SJSA1 (cell line): ENCODE measurements around the gene PARVG. TPM values are rescaled to one million over a fixed set of nuclear protein-coding genes. Genes with fewer than 3 reads are reported as not detected.

Source experiments
- DNase-seq, 2 experiments: peaks; one replicate each; pipeline ENCODE4 v3.0.0-alpha.2; 2015 to 2020; ENCODE audit warnings: low spot score in 2 of 2, low read depth in 1 of 2
- H3K27ac ChIP-seq: fragments of 250-450 bp; sonication (Bioruptor Pico); 2 replicates; pipeline ENCODE4 v1.5.1; 2020; ENCODE audit warnings: mild to moderate bottlenecking, moderate library complexity
- H3K27me3 ChIP-seq: fragments of 250-450 bp; sonication (Bioruptor Pico); replicated peaks from 2 replicates; pipeline ENCODE4 v1.5.1; 2020; ENCODE audit warnings: mild to moderate bottlenecking, moderate library complexity
- H3K36me3 ChIP-seq: fragments of 250-450 bp; sonication (Bioruptor Pico); 2 replicates; pipeline ENCODE4 v1.5.1; 2020; ENCODE audit warnings: mild to moderate bottlenecking
- H3K4me1 ChIP-seq: fragments of 250-450 bp; sonication (Bioruptor Pico); replicated peaks from 2 replicates; pipeline ENCODE4 v1.6.1; 2021; ENCODE audit warnings: mild to moderate bottlenecking
- H3K4me3 ChIP-seq: fragments of 250-450 bp; sonication (Bioruptor Pico); 2 replicates; pipeline ENCODE4 v1.5.1; 2020; ENCODE audit warnings: mild to moderate bottlenecking
- H3K9me3 ChIP-seq: fragments of 250-450 bp; sonication (Bioruptor Pico); replicated peaks from 2 replicates; pipeline ENCODE4 v1.5.1; 2020; ENCODE audit warnings: mild to moderate bottlenecking
- total RNA-seq: library from RNA; depleted of rRNA; stranded (reverse); fragments of >200 nt; shearing (Covaris generic); gene quantifications from 2 replicates; pipeline ENCODE4 v1.2.3, GENCODE V29; 2014

The PARVG gene
- total RNA-seq, 1 experiment from 2014 or later, result not detected

DNA sequence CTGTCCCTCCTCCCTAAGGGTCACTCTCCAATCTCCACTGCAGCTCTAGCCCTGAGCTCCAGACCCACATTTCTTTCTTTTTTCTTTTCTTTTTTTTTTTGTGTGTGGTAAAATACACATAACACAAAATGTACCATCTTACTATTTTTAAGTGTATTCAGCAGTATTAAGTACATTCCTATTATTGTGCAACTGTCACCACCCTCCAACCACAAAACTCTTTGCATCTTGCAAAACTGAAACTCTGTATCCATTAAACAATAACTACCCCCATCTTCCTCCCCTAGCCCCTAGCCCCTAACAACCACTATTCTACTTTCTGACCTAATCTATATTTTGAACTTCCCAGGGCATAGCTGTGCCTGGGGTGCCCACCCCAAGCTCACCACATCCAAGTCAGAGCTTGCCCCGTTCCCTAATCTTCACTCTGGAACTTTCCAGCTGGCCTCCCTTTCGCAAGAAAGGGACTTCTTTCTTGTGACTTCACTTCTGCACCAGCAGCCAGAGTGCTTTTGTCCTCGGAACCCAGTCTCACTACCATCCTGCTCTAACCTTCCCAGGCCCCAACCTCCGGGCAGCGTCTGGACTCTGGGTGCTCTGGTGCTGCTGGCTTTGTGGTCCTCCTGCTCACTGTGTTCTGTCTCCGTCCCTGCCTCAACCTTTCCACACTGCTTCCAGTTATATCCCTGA is 30.7 kb downstream of the PARVG start:
- Histone ChIP-seq H3K9me3 (0 out of 2 replicates have a peak, but pooled peaks cover 3% of the 10 kb centered on the region), H3K27me3 (no peaks in the 10 kb centered on the region), H3K36me3 (no peaks in the 10 kb centered on the region), H3K27ac (no peak overlapping the region), H3K4me3 (no peak overlapping the region), H3K4me1 (no peaks in the 10 kb centered on the region)
- DNase-seq, result peak in 1 of 2 experiments; percentile 24

DNA sequence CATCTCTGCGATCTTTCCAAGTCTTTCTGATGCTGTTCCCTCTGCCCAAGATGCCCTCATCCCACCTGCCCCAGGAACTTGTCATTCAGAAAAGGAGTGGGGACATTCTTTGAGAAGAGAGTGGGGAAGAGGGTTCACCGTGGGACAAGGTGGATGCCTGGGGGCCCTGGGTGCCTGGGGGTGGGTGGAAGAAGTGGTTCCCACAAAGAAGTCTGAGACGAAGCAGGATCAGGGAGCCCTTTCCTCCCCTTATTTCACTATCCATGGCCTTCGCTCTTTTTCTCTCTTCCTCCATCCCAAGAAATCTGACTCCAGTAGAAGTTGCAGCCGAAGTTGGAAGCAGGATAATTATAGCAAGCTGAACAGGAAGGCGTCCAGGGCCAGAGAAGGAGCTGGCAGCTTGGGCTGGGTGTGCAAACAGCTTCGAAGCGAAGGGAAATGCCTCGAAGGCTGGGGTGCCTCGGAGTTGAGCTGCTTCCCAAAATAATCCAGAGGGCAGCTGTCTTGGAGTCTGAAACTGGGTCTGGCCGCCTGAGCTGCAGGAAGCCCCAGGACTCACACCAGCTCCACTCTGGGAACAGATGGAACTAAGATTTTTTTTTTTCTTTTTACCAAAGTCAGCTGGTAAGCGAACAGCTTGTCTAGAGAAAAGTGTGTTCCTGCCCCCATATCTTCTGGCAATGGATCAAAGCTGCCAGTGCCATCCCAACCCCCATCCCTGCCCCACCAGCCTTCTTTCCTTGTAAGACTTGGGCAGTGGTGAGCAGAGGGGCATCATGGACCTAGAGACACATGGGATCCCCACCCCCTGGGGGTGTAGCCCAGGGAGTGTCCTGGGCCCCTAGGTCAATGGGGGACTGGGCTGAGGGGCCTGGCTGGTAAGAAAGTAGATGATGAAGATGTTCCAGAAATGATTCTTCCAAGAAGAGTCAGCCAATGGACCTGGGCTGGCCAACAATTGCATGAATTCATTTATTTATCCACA is 31.5 kb downstream of the PARVG start:
- DNase-seq, result peak in 1 of 2 experiments; percentile 33
- no peak overlapping the region for H3K4me3 ChIP-seq
- no peak overlapping the region for H3K27ac ChIP-seq
- no peaks in the 10 kb centered on the region for H3K4me1 ChIP-seq
- H3K36me3 ChIP-seq, result no peaks in the 10 kb centered on the region
- H3K9me3 ChIP-seq, result 0 out of 2 replicates have a peak, but pooled peaks cover 3% of the 10 kb centered on the region
- H3K27me3 ChIP-seq, result no peaks in the 10 kb centered on the region

DNA sequence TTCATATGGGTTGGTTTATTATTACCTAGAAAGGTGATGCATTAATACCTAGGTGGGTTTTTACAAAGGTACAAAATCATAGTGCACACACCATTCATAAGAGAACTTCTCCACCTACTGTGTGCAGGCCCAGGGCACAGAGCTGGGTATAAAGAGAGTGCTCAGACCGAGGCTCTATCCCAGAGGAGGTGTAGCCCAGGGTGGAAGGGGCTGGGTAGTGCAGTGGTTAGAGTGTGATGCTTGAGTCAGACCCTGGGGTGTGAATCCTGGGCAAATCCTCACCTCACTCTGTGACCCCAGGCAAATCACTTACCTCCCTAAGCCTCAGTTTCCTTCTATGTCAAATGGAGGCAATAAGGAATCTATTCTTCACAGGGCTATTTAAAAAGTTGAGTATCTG is 32.2 kb downstream of the PARVG start:
- Histone ChIP-seq H3K4me3 (no peak overlapping the region), H3K4me1 (no peaks in the 10 kb centered on the region), H3K36me3 (no peaks in the 10 kb centered on the region), H3K27ac (no peak overlapping the region), H3K27me3 (no peaks in the 10 kb centered on the region), H3K9me3 (0 out of 2 replicates have a peak, but pooled peaks cover 3% of the 10 kb centered on the region)
- peak in 1 of 2 experiments; percentile 25 for DNase-seq

DNA sequence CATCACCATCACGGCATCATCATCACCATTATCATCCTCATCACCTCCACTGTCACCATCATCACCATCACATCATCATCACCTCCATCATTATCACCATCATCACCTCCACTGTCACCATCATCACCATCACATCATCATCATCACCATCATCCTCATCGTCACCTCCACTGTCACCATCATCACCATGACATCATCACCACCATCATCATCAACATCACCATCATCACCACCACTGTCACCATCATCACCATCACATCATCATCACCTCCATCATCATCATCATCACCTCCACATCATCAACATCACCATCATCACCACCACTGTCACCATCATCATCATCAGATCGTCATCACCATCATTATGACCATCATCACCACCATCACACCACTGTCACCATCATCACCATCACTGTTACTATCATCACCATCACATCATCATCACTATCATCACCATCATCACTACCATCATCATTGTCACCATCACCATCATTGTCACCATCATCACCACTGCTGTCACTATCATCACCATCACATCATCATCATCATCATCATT is 32.8 kb downstream of the PARVG start:
- no peak for DNase-seq
- H3K36me3 ChIP-seq, result no peaks in the 10 kb centered on the region
- H3K27ac ChIP-seq, result no peak overlapping the region
- H3K4me3 ChIP-seq, result no peak overlapping the region
- H3K27me3 ChIP-seq, result no peaks in the 10 kb centered on the region
- no peaks in the 10 kb centered on the region for H3K4me1 ChIP-seq
- 0 out of 2 replicates have a peak, but pooled peaks cover 3% of the 10 kb centered on the region for H3K9me3 ChIP-seq

DNA sequence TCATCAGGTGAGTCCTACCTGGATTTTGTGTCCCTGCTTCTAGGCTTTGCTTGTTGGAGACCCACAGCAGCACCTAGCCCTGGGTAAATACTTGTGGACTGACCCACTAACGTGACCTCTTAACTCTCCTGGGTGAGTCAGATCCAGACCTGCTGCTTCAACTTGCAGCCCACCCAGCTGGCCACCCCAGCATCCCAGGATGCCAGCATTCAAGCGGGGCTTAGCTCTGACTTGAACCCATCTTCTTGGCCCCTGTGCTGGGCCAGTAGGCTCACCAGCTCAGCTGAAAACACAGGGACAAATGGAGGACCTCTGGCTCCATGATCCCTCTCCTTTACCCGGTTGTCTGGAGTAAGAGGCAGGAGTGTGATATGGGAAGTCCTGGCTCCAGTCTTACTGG is 33.5 kb downstream of the PARVG start:
- Histone ChIP-seq H3K9me3 (0 out of 2 replicates have a peak, but pooled peaks cover 3% of the 10 kb centered on the region), H3K27me3 (no peaks in the 10 kb centered on the region), H3K4me3 (no peak overlapping the region), H3K36me3 (no peaks in the 10 kb centered on the region), H3K27ac (no peak overlapping the region), H3K4me1 (no peaks in the 10 kb centered on the region)
- DNase-seq, result peak in 1 of 2 experiments; percentile 20

DNA sequence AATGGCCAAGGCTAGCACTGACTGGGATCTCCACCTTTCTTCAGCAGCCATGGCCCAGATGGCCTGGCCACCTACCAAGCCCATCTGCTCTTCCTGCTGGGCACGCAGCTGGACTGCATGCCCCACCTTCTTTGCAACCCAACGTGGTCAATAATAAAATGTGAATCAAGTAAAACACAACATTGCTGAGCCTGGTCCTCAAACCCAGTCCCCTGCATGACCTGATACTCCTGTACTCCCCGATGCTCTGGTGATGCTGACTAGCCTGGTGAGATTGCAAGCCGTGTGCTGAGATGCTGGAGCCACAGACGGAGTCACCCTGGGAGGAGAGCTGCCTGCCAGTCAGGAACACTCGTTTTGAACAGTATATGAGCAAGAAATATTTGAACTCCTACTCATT is 34.0 kb downstream of the PARVG start:
- H3K4me1 ChIP-seq, result no peaks in the 10 kb centered on the region
- H3K4me3 ChIP-seq, result no peak overlapping the region
- H3K36me3 ChIP-seq, result no peaks in the 10 kb centered on the region
- DNase-seq, result peak in 1 of 2 experiments; percentile 12
- 0 out of 2 replicates have a peak, but pooled peaks cover 3% of the 10 kb centered on the region for H3K9me3 ChIP-seq
- no peak overlapping the region for H3K27ac ChIP-seq
- no peaks in the 10 kb centered on the region for H3K27me3 ChIP-seq

DNA sequence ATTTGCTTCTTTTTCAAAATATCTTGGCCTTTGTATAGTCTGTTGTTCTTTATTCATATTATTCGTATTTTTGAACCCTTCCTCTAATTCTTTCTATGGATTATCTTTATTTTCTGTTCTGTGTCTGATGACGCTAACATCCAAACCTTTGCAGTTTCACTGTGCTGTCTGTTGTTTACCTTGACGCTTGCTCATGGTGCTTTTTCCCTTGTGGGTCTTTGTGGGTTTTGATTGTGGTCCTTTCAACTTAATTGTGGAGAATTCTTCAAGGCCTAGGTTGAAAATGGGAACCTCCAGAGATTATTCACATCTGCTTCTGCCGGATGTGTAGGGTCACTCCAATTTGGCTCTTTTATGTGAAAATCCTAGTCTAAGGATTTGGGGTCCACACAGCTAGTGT is 34.6 kb downstream of the PARVG start:
- H3K4me1 ChIP-seq, result no peaks in the 10 kb centered on the region
- no peak overlapping the region for H3K4me3 ChIP-seq
- H3K27ac ChIP-seq, result no peak overlapping the region
- H3K27me3 ChIP-seq, result no peaks in the 10 kb centered on the region
- no peak for DNase-seq
- 0 out of 2 replicates have a peak, but pooled peaks cover 3% of the 10 kb centered on the region for H3K9me3 ChIP-seq
- no peaks in the 10 kb centered on the region for H3K36me3 ChIP-seq

DNA sequence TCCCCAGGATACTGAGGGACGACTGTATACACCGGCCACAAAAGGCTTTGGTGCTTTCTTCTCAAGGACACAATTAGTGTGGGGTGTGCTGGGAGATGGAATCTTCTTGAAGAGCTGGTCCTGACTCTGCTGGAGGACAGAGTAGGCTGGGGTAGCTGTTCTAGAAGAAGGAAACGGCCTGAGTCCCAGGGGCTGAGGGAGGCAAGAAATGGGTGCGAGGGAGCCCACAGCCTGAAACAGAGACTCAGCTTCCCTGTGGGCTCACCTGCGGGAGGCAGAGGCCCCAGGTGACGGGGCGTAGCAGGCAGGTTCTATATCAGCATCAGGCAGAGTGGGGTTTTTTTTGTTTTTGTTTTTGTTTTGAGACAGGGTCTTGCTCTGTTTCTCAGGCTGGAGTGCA is 36.6 kb downstream of the PARVG start:
- no peaks in the 10 kb centered on the region for H3K27me3 ChIP-seq
- H3K36me3 ChIP-seq, result no peaks in the 10 kb centered on the region
- H3K27ac ChIP-seq, result no peak overlapping the region
- H3K9me3 ChIP-seq, result 0 out of 2 replicates have a peak, but pooled peaks cover 6% of the 10 kb centered on the region
- H3K4me1 ChIP-seq, result no peaks in the 10 kb centered on the region
- H3K4me3 ChIP-seq, result no peak overlapping the region
- peak in 1 of 2 experiments; percentile 16 for DNase-seq

DNA sequence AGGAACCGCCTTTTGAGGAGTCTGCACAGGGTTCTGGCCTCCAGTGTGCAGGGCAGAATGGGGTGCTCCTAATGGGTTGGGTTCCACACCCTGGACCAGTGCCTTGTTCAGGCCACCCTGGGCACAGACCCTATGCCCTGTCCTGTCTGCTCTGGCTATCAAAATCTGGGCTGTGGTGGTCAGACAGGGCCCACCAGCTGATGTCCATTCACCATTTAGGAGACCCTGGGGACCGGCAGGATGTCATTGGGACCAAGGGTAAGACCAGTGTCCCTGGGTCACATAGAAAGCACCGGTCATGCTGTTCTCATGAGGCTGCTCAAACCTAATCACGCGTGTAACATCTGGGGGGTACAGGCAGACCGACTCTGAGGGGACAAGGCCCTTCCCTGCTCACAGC is 37.3 kb downstream of the PARVG start:
- Histone ChIP-seq H3K4me1 (no peaks in the 10 kb centered on the region), H3K27ac (no peak overlapping the region), H3K9me3 (0 out of 2 replicates have a peak, but pooled peaks cover 6% of the 10 kb centered on the region), H3K36me3 (no peaks in the 10 kb centered on the region), H3K4me3 (no peak overlapping the region), H3K27me3 (no peaks in the 10 kb centered on the region)
- DNase-seq, result peak in 1 of 2 experiments; percentile 25

DNA sequence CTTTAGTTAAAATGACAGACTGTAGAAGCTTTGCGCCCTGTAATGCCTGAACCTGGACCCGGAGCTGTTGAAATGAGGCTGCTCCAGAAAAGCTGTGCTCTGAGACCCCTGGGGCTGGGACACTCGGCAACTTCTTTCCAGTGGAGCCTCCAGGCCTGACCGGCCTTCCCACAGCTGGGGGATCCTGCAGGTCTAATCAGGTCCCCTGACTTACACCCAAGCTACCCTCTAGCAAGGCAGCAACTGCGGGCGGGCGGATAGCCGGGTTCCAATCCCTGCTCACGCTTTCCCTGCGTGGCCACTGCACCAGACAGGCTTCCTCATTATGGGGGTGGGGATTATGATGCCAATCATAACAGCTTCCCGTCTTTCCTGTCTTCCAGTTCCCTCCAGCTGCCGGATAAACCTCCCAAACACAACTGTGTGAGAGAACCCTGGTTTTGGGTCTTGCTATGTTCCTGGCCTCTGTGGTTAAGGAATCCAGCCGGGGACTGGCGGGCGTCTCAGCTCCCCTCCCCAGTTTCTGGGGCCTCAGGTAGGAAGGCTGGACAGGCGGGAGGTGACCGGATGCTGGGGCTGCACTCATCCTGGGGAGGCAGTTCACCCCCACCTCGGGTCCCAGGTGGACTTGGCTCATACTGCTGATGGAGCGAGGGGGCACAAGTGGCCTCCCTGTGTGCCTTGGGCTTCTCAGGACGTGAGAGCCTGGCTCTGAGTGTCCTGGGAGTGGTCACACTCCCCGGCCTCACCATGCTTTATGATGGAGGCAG is 38.6 kb downstream of the PARVG start:
- no peaks in the 10 kb centered on the region for H3K36me3 ChIP-seq
- no peak for DNase-seq
- no peaks in the 10 kb centered on the region for H3K27me3 ChIP-seq
- H3K9me3 ChIP-seq, result 0 out of 2 replicates have a peak, but pooled peaks cover 6% of the 10 kb centered on the region
- no peak overlapping the region for H3K27ac ChIP-seq
- H3K4me3 ChIP-seq, result no peak overlapping the region
- no peaks in the 10 kb centered on the region for H3K4me1 ChIP-seq

DNA sequence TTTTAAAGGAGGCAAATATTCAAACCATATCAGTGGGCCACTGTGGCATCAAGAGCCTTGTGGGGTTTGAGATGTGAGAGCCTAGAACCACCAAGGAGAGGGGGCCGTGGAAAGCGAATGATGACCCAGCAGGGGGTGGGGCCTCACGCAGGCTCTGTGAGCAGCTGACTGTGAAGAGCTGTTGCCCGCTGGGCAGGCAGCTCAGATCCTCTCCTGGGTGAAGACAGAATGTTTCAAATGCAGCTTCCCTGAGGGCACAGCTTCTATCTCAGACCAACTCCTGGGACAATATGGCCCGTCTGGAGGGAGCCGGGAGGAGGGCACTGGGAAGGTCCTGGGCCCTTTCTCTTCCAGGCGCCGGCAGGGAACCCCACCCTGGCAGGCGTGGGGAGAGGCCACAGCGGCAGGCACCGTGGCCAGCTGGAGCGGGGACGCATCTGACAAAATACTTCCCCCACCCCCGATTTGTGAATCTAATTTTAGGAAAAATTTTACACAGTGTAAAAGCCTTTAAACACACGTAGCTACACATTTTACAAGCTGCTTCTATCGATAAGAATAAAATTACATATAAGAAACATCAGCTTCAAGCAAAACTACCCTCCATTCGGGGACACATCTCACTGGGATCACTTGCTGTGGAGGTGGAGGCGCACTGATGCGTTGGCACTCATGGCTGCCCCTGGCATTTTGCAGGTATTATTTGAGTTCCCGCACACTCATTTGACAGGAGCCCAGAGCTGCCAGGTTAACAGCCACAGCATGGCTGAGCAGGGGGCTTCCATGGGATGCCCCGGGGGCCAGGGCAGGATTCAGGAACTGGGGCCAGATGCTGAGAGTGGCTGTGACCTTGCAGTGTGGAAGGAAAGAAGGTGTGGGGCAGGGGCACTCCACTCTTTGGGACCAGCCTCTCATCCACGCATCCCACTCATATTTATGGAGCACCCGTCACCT is 40.3 kb downstream of the PARVG start:
- Histone ChIP-seq H3K36me3 (no peaks in the 10 kb centered on the region), H3K4me3 (no peak overlapping the region), H3K27ac (no peak overlapping the region), H3K9me3 (0 out of 2 replicates have a peak, but pooled peaks cover 3% of the 10 kb centered on the region), H3K4me1 (no peaks in the 10 kb centered on the region), H3K27me3 (no peaks in the 10 kb centered on the region; the same call in 1 of the 2 replicates)
- DNase-seq, result peak in 1 of 2 experiments; percentile 28
